ENCODE data around the gene VPS54. TPM values are rescaled to one million over a fixed set of nuclear protein-coding genes. Genes with fewer than 3 reads are reported as not detected.

VPS54 gene
- total RNA-seq, 1 donor from 2014 or later = 22.3 TPM

GRCh38 chr2:63898839-63899238 is 120.4 kb downstream of the VPS54 start:
- Histone ChIP-seq H3K9me3 (no peaks in the 10 kb centered on the region), H3K27ac (no peak overlapping the region), H3K4me1 (no peaks in the 10 kb centered on the region), H3K4me3 (no peak overlapping the region), H3K27me3 (no peaks in the 10 kb centered on the region), H3K36me3 (peaks cover 0 to 62% of the 10 kb centered on the region in 2 donors)
- intact Hi-C loops (cut with DNase I) = no loop called here
- no peak for DNase-seq (ENCODE audit: extremely low spot score in 2 of 2)
- no peak for TF ChIP-seq POLR2A (IDR thresholded peaks at IDR 0.05)
- no peak for TF ChIP-seq POLR2AphosphoS5 (IDR thresholded peaks at IDR 0.05; ENCODE audit: insufficient read depth in 1 of 2, low read depth in 1 of 2)
- no peak for TF ChIP-seq CTCF (IDR thresholded peaks at IDR 0.05)

GRCh38 chr2:63894167-63894566 is 125.1 kb downstream of the VPS54 start:
- Histone ChIP-seq H3K4me3 (no peak overlapping the region), H3K4me1 (no peaks in the 10 kb centered on the region), H3K9me3 (no peaks in the 10 kb centered on the region), H3K36me3 (peaks cover 0 to 69% of the 10 kb centered on the region in 2 donors), H3K27me3 (no peaks in the 10 kb centered on the region), H3K27ac (no peak overlapping the region)
- intact Hi-C loops (cut with DNase I) = no loop called here
- TF ChIP-seq CTCF (IDR thresholded peaks at IDR 0.05) (no peak), POLR2AphosphoS5 (IDR thresholded peaks at IDR 0.05; ENCODE audit: insufficient read depth in 1 of 2, low read depth in 1 of 2) (no peak), POLR2A (IDR thresholded peaks at IDR 0.05) (no peak)
- no peak for DNase-seq (ENCODE audit: extremely low spot score in 2 of 2)

GRCh38 chr2:63893163-63893562 is 126.1 kb downstream of the VPS54 start:
- Histone ChIP-seq H3K4me3 (no peak overlapping the region), H3K9me3 (no peaks in the 10 kb centered on the region), H3K27ac (no peak overlapping the region), H3K36me3 (peaks cover 0 to 63% of the 10 kb centered on the region in 2 donors), H3K4me1 (no peaks in the 10 kb centered on the region), H3K27me3 (no peaks in the 10 kb centered on the region)
- intact Hi-C loops (cut with DNase I) = no loop called here
- DNase-seq (ENCODE audit: extremely low spot score in 2 of 2) = no peak
- TF ChIP-seq POLR2A (IDR thresholded peaks at IDR 0.05) (no peak), POLR2AphosphoS5 (IDR thresholded peaks at IDR 0.05; ENCODE audit: insufficient read depth in 1 of 2, low read depth in 1 of 2) (no peak), CTCF (IDR thresholded peaks at IDR 0.05) (no peak)

- no peak for DNase-seq (ENCODE audit: extremely low spot score in 2 of 2)
- TF ChIP-seq CTCF (IDR thresholded peaks at IDR 0.05) = no peak
- TF ChIP-seq POLR2AphosphoS5 (IDR thresholded peaks at IDR 0.05; ENCODE audit: insufficient read depth in 1 of 2, low read depth in 1 of 2) = no peak
- no peak for TF ChIP-seq POLR2A (IDR thresholded peaks at IDR 0.05)
- no peak overlapping the region for H3K4me3 ChIP-seq
- no peaks in the 10 kb centered on the region for H3K27me3 ChIP-seq
- no peak overlapping the region for H3K27ac ChIP-seq
- intact Hi-C loops (cut with DNase I) = no loop called here
- H3K9me3 ChIP-seq = no peaks in the 10 kb centered on the region
- H3K4me1 ChIP-seq = no peaks in the 10 kb centered on the region
- H3K36me3 ChIP-seq = peaks cover 0 to 59% of the 10 kb centered on the region in 2 donors
These were observed 127.7 kb downstream of the VPS54 start for GRCh38 chr2:63891488-63892030.

- TF ChIP-seq POLR2A (IDR thresholded peaks at IDR 0.05) (no peak), POLR2AphosphoS5 (IDR thresholded peaks at IDR 0.05; ENCODE audit: insufficient read depth in 1 of 2, low read depth in 1 of 2) (no peak), CTCF (IDR thresholded peaks at IDR 0.05) (no peak)
- Histone ChIP-seq H3K27me3 (no peaks in the 10 kb centered on the region), H3K4me1 (no peaks in the 10 kb centered on the region), H3K27ac (no peak overlapping the region), H3K36me3 (peaks cover 0 to 63% of the 10 kb centered on the region in 2 donors), H3K9me3 (no peaks in the 10 kb centered on the region), H3K4me3 (no peak overlapping the region)
- intact Hi-C loops (cut with DNase I) = no loop called here
- DNase-seq (ENCODE audit: extremely low spot score in 2 of 2) = no peak
These were observed 128.6 kb downstream of the VPS54 start for GRCh38 chr2:63890678-63891077.

All from vagina (tissue), 2 donors.